Transverse colon (tissue), 4 donors: ENCODE measurements around the gene IFITM2. TPM values are rescaled to one million over a fixed set of nuclear protein-coding genes. Genes with fewer than 3 reads are reported as not detected.
A peak's percentile ranks its signal among the peaks of the same experiment; 100 is the strongest.

Source experiments
- DNase-seq: peaks from one replicate; pipeline ENCODE4 v3.0.0-alpha.2; 2019
- H3K27ac ChIP-seq, 4 donors: fragments of 200-600 bp; sonication (generic); 2 replicates each; pipeline ENCODE4 v1.5.1; 2016 to 2018; ENCODE audit warnings: inconsistent platforms in 4 of 4
- H3K27me3 ChIP-seq: fragments of 200-600 bp; sonication (generic); 2 replicates; pipeline ENCODE4 v1.5.1; 2017; ENCODE audit warnings: inconsistent platforms
- H3K36me3 ChIP-seq, 4 donors: fragments of 200-600 bp; sonication (generic); 2 replicates each; pipeline ENCODE4 v1.5.1; 2017 to 2019; ENCODE audit warnings: inconsistent platforms in 4 of 4
- H3K4me1 ChIP-seq, 4 donors: fragments of 200-600 bp; sonication (generic); 2 replicates each; pipeline ENCODE4 v1.5.1; 2017 to 2020; ENCODE audit warnings: inconsistent platforms in 4 of 4
- H3K4me3 ChIP-seq, 4 donors: fragments of 200-600 bp; sonication (generic); 1 replicate in 1 of 4; 2 replicates in 3 of 4; pipeline versions ENCODE4 v1.5.1 to v1.6.1; 2017 to 2019; ENCODE audit warnings: inconsistent platforms in 4 of 4
- H3K9me3 ChIP-seq, 2 donors: fragments of 200-600 bp; sonication (generic); 2 replicates each; pipeline ENCODE4 v1.5.1; 2017 to 2019; ENCODE audit warnings: inconsistent platforms in 2 of 2
- CTCF ChIP-seq, 5 experiments: fragments of 200-600 bp in 3 of 5; fragments of 450-650 bp in 2 of 5; sonication (generic) in 3 of 5; IDR thresholded peaks; 1 replicate in 2 of 5; 2 replicates in 3 of 5; pipeline ENCODE4 v1.5.1; 2016 to 2017; ENCODE audit warnings: antibody characterized with exemption in 5 of 5, inconsistent platforms in 3 of 5, mild to moderate bottlenecking in 2 of 5, moderate library complexity in 1 of 5
- EP300 ChIP-seq: sonication (generic); formaldehyde crosslinking; IDR thresholded peaks from one replicate; pipeline ENCODE4 v1.6.1; 2017; ENCODE audit warnings: antibody characterized with exemption, low read depth
- POLR2A ChIP-seq: fragments of 450-650 bp; IDR thresholded peaks from one replicate; pipeline ENCODE4 v1.6.1; 2016; ENCODE audit warnings: antibody characterized with exemption, mild to moderate bottlenecking, moderate library complexity
- POLR2AphosphoS5 ChIP-seq, 3 donors: sonication (generic); formaldehyde crosslinking; IDR thresholded peaks; one replicate each; pipeline ENCODE4 v1.6.1; 2016; ENCODE audit warnings: antibody characterized with exemption in 3 of 3
- WGBS, 2 donors: methylation state at CpG; one replicate each; pipeline ENCODE4 v1.1.5; 2018; ENCODE audit warnings: low coverage in 1 of 2; 5-methylcytosine and 5-hydroxymethylcytosine counted together
- in situ Hi-C, 4 donors: fragments of 200-750 bp; cut with MboI; loops; one replicate each; pipeline versions ENCODE4 v1.15.0 to v1.15.1; 2017; ENCODE audit warnings: low sequenced_read_pairs in 3 of 4, low pct_ligation_motif_present in 1 of 4, low pct_unique_long_range_greater_than_20kb in 1 of 4
- intact Hi-C: fragments of 100-400 bp; cut with DNase I; formaldehyde crosslinking; loops from one replicate; pipeline ENCODE4 v1.15.1; 2023; ENCODE audit warnings: low total_unique reads
- total RNA-seq, 4 donors: library from RNA; depleted of rRNA; stranded (reverse); fragments of >200 nt; gene quantifications; one replicate each; pipeline ENCODE4 v1.1.0, GENCODE V29; 2016

The IFITM2 gene
- total RNA-seq, 4 donors from 2014 or later: 19.1 to 78.6 (median 49.8) TPM

DNA sequence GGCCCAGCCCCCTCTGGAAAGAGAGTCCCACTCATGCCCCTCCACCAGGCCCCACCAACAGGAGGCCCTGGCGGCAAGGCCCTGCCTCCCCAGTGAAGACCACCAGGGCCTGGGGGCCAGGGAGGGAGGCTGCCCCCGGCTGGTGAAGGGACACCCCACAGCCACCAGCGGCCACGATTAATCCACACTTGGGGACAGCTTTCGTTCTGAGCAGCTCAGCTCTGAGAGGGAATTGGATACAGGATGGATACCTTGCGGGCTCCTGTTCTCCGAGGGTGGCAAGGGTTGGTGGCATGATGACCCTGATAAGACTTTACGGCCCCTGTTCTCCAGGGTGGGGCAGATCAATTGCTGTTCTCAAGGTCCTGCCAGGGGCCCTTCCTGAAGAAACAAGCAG lies 36.3 kb upstream of the IFITM2 start:
- Histone ChIP-seq H3K9me3 (no peaks in the 10 kb centered on the region), H3K4me3 (no peak overlapping the region), H3K4me1 (peaks cover 0 to 22% (median 18%) of the 10 kb centered on the region in 4 donors), H3K27me3 (peaks cover 7% of the 10 kb centered on the region), H3K36me3 (no peaks in the 10 kb centered on the region), H3K27ac (peak overlapping the region in 2 of 4 donors; percentile 84 to 86)
- TF ChIP-seq CTCF (IDR thresholded peaks at IDR 0.05) (no peak), POLR2A (no peak), POLR2AphosphoS5 (IDR thresholded peaks at IDR 0.05) (no peak), EP300 (no peak)
- WGBS, 2 donors: 72% methylated on average over 8 of the region's 8 CpGs; no CpG with 5 or more reads in 1 of the 2 donors
- in situ Hi-C loops (no loop called here), intact Hi-C loops (no loop called here)
- no peak for DNase-seq

DNA sequence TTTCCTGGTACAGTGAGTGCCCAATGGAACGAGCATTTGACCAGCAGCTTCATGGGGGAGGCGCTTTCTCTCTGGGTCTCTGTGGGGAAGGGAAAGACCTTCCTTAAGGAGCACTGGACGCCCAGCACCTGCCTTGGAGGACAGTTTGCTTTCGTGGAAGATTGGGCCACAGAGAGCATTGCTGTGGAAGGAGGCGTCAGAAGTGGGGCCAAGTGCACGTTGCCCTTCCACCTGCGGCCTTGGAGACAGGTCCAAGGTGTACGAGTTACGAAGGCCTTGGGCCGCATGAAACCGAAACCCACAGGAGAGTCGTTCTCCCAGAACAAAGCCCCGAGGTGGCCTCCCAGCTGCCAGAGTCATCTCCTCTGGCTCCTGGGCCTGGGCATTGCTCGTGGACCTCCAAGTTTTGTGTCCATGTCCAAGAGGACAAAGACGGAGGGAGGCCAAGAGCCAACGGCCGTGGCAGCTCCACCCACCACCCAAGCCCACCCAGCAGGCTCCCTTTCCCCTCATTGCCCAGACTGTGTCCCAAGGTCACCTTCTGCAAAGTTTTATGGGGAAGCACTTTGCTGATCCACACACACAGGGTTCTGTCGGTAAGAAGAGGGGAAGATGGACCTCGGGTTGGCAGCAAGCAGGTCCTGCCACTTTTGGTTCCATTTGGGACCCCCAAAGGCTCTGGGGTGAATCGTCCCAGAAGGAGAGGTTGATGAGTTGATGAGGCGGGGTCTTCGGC lies 35.3 kb upstream of the IFITM2 start:
- intact Hi-C loops: no loop called here

GRCh38 chr11:272931-273198 lies 34.8 kb upstream of the IFITM2 start:
- in situ Hi-C loops (no loop called here), intact Hi-C loops (no loop called here)
- DNase-seq: no peak
- Histone ChIP-seq H3K9me3 (no peaks in the 10 kb centered on the region), H3K36me3 (no peaks in the 10 kb centered on the region), H3K27ac (no peak overlapping the region), H3K4me3 (no peak overlapping the region), H3K4me1 (peaks cover 0 to 18% (median 15%) of the 10 kb centered on the region in 4 donors), H3K27me3 (peaks cover 13% of the 10 kb centered on the region)
- 92 to 94% methylated on average over 5 to 6 of the region's 6 CpGs for WGBS, 2 donors
- no peak for TF ChIP-seq POLR2A
- no peak for TF ChIP-seq EP300
- no peak for TF ChIP-seq CTCF (IDR thresholded peaks at IDR 0.05)
- TF ChIP-seq POLR2AphosphoS5 (IDR thresholded peaks at IDR 0.05): no peak

More for the DNA sequence above, 35.3 kb upstream of the IFITM2 start:
- TF ChIP-seq POLR2A (no peak), EP300 (no peak), CTCF (IDR thresholded peaks at IDR 0.05) (no peak), POLR2AphosphoS5 (IDR thresholded peaks at IDR 0.05) (no peak)
- H3K4me3 ChIP-seq: no peak overlapping the region
- no peaks in the 10 kb centered on the region for H3K36me3 ChIP-seq
- peaks cover 0 to 22% (median 18%) of the 10 kb centered on the region in 4 donors for H3K4me1 ChIP-seq
- no peak for DNase-seq
- WGBS, 2 donors: 90 to 93% methylated on average over 4 to 22 of the region's 22 CpGs
- peaks cover 8% of the 10 kb centered on the region for H3K27me3 ChIP-seq
- in situ Hi-C loops: no loop called here
- no peak overlapping the region for H3K27ac ChIP-seq
- no peaks in the 10 kb centered on the region for H3K9me3 ChIP-seq

- Histone ChIP-seq H3K27me3 (peaks cover 40% of the 10 kb centered on the region), H3K4me3 (no peak overlapping the region), H3K9me3 (no peaks in the 10 kb centered on the region), H3K36me3 (no peaks in the 10 kb centered on the region), H3K4me1 (peaks cover 0 to 34% (median 32%) of the 10 kb centered on the region in 4 donors), H3K27ac (no peak overlapping the region)
- in situ Hi-C loops (no loop called here), intact Hi-C loops (no loop called here)
- DNase-seq: no peak
- TF ChIP-seq POLR2AphosphoS5 (IDR thresholded peaks at IDR 0.05) (no peak), EP300 (no peak), POLR2A (no peak), CTCF (IDR thresholded peaks at IDR 0.05) (no peak)
Observed at GRCh38 chr11:276219-276618, 31.4 kb upstream of the IFITM2 start.
